ENCODE data around the gene PCSK2. TPM values are rescaled to one million over a fixed set of nuclear protein-coding genes. Genes with fewer than 3 reads are reported as not detected.

PCSK2 gene
- total RNA-seq, 1 donor from 2014 or later: 0.52 TPM

GRCh38 chr20:17358854-17359253 lies 132.0 kb downstream of the PCSK2 start:
- H3K27ac ChIP-seq (ENCODE audit: low read depth, low read length): no peak overlapping the region
- no peak overlapping the region for H3K9ac ChIP-seq (ENCODE audit: low read depth in 1 of 3, low read length in 3 of 3)
- H3K4me1 ChIP-seq (ENCODE audit: control insufficient read depth in 3 of 3, insufficient read depth in 3 of 3, low read length in 3 of 3): no peaks in the 10 kb centered on the region
- H3K4me3 ChIP-seq (ENCODE audit: low read length in 3 of 3): no peak overlapping the region
- no peaks in the 10 kb centered on the region for H3K36me3 ChIP-seq (ENCODE audit: control insufficient read depth in 3 of 3, insufficient read depth in 3 of 3, low read length in 3 of 3)
- no peaks in the 10 kb centered on the region for H3K27me3 ChIP-seq (ENCODE audit: control insufficient read depth in 3 of 3, insufficient read depth in 3 of 3, low read length in 3 of 3)
- H3K9me3 ChIP-seq (ENCODE audit: control insufficient read depth in 3 of 3, low read length in 3 of 3): no peaks in the 10 kb centered on the region

- no peak overlapping the region for H3K4me3 ChIP-seq (ENCODE audit: low read length in 3 of 3)
- no peaks in the 10 kb centered on the region for H3K36me3 ChIP-seq (ENCODE audit: control insufficient read depth in 3 of 3, insufficient read depth in 3 of 3, low read length in 3 of 3)
- H3K27me3 ChIP-seq (ENCODE audit: control insufficient read depth in 3 of 3, insufficient read depth in 3 of 3, low read length in 3 of 3): peaks cover 0 to 7% (median 0%) of the 10 kb centered on the region in 3 donors
- no peak overlapping the region for H3K9ac ChIP-seq (ENCODE audit: low read depth in 1 of 3, low read length in 3 of 3)
- H3K9me3 ChIP-seq (ENCODE audit: control insufficient read depth in 3 of 3, low read length in 3 of 3): no peaks in the 10 kb centered on the region
- H3K27ac ChIP-seq (ENCODE audit: low read depth, low read length): no peak overlapping the region
- no peaks in the 10 kb centered on the region for H3K4me1 ChIP-seq (ENCODE audit: control insufficient read depth in 3 of 3, insufficient read depth in 3 of 3, low read length in 3 of 3)
These were observed 137.8 kb downstream of the PCSK2 start for GRCh38 chr20:17364681-17365080.

- Histone ChIP-seq H3K9ac (ENCODE audit: low read depth in 1 of 3, low read length in 3 of 3) (no peak overlapping the region), H3K27ac (ENCODE audit: low read depth, low read length) (no peak overlapping the region), H3K27me3 (ENCODE audit: control insufficient read depth in 3 of 3, insufficient read depth in 3 of 3, low read length in 3 of 3) (peaks cover 0 to 10% (median 0%) of the 10 kb centered on the region in 3 donors), H3K4me1 (ENCODE audit: control insufficient read depth in 3 of 3, insufficient read depth in 3 of 3, low read length in 3 of 3) (no peaks in the 10 kb centered on the region), H3K4me3 (ENCODE audit: low read length in 3 of 3) (no peak overlapping the region), H3K9me3 (ENCODE audit: control insufficient read depth in 3 of 3, low read length in 3 of 3) (no peaks in the 10 kb centered on the region), H3K36me3 (ENCODE audit: control insufficient read depth in 3 of 3, insufficient read depth in 3 of 3, low read length in 3 of 3) (no peaks in the 10 kb centered on the region)
These were observed 139.0 kb downstream of the PCSK2 start for GRCh38 chr20:17365831-17366230.

GRCh38 chr20:17369506-17369905 lies 142.7 kb downstream of the PCSK2 start:
- no peaks in the 10 kb centered on the region for H3K4me1 ChIP-seq (ENCODE audit: control insufficient read depth in 3 of 3, insufficient read depth in 3 of 3, low read length in 3 of 3)
- peaks cover 0 to 11% (median 0%) of the 10 kb centered on the region in 3 donors for H3K27me3 ChIP-seq (ENCODE audit: control insufficient read depth in 3 of 3, insufficient read depth in 3 of 3, low read length in 3 of 3)
- no peak overlapping the region for H3K9ac ChIP-seq (ENCODE audit: low read depth in 1 of 3, low read length in 3 of 3)
- no peak overlapping the region for H3K27ac ChIP-seq (ENCODE audit: low read depth, low read length)
- no peak overlapping the region for H3K4me3 ChIP-seq (ENCODE audit: low read length in 3 of 3)
- no peaks in the 10 kb centered on the region for H3K36me3 ChIP-seq (ENCODE audit: control insufficient read depth in 3 of 3, insufficient read depth in 3 of 3, low read length in 3 of 3)
- no peaks in the 10 kb centered on the region for H3K9me3 ChIP-seq (ENCODE audit: control insufficient read depth in 3 of 3, low read length in 3 of 3)

- Histone ChIP-seq H3K4me3 (ENCODE audit: low read length in 3 of 3) (no peak overlapping the region), H3K9ac (ENCODE audit: low read depth in 1 of 3, low read length in 3 of 3) (no peak overlapping the region)
These were observed 146.1 kb downstream of the PCSK2 start for GRCh38 chr20:17372806-17373440.

DNA sequence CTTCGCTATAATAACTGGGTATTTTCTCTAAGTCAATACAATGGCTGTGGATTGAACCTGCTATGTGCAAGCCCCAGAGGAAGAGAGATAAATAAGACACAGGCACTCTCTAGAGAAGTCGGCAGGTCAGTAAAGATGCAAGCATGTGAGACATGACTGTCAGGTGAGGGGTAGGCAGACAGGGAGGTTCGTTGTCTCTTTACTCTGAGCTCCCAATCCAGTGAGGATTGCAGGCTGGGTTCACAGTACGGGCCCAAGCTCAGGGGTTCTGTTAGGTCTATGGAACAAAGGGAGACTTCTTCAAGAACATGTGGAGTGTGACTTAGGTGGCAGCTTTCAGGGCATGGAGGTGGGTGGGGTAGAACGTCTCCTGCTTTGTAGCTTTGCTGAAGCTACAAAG lies 147.2 kb downstream of the PCSK2 start:
- Histone ChIP-seq H3K9ac (ENCODE audit: low read depth in 1 of 3, low read length in 3 of 3) (no peak overlapping the region), H3K27ac (ENCODE audit: low read depth, low read length) (no peak overlapping the region), H3K9me3 (ENCODE audit: control insufficient read depth in 3 of 3, low read length in 3 of 3) (no peaks in the 10 kb centered on the region), H3K4me3 (ENCODE audit: low read length in 3 of 3) (no peak overlapping the region), H3K4me1 (ENCODE audit: control insufficient read depth in 3 of 3, insufficient read depth in 3 of 3, low read length in 3 of 3) (no peaks in the 10 kb centered on the region), H3K27me3 (ENCODE audit: control insufficient read depth in 3 of 3, insufficient read depth in 3 of 3, low read length in 3 of 3) (peaks cover 0 to 6% (median 0%) of the 10 kb centered on the region in 3 donors), H3K36me3 (ENCODE audit: control insufficient read depth in 3 of 3, insufficient read depth in 3 of 3, low read length in 3 of 3) (no peaks in the 10 kb centered on the region)

More at GRCh38 chr20:17372806-17373440, 146.1 kb downstream of the PCSK2 start:
- Histone ChIP-seq H3K4me1 (ENCODE audit: control insufficient read depth in 3 of 3, insufficient read depth in 3 of 3, low read length in 3 of 3) (no peaks in the 10 kb centered on the region), H3K36me3 (ENCODE audit: control insufficient read depth in 3 of 3, insufficient read depth in 3 of 3, low read length in 3 of 3) (no peaks in the 10 kb centered on the region), H3K27me3 (ENCODE audit: control insufficient read depth in 3 of 3, insufficient read depth in 3 of 3, low read length in 3 of 3) (peaks cover 0 to 6% (median 0%) of the 10 kb centered on the region in 3 donors), H3K9me3 (ENCODE audit: control insufficient read depth in 3 of 3, low read length in 3 of 3) (no peaks in the 10 kb centered on the region), H3K27ac (ENCODE audit: low read depth, low read length) (no peak overlapping the region)

DNA sequence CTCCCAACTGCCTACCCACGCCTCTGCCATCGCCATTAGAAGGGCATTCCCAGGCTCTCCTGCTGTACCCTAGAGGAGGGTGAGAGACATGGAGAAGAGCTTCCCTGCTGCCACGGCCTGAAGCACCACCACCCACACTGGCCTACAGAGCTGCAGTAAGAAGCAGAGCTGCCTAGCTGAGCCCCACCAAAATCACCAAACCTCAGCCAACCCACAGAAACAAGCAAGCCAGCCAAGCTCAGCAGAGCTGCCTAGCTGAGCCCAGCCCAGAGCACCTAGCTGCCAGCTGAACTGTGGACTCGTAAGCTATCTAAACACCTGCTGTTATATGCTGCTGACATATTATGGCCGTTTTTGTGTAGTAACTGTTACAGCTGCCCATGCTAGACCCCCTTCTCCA lies 149.2 kb downstream of the PCSK2 start:
- Histone ChIP-seq H3K4me1 (ENCODE audit: control insufficient read depth in 3 of 3, insufficient read depth in 3 of 3, low read length in 3 of 3) (no peaks in the 10 kb centered on the region), H3K9ac (ENCODE audit: low read depth in 1 of 3, low read length in 3 of 3) (no peak overlapping the region), H3K27ac (ENCODE audit: low read depth, low read length) (no peak overlapping the region), H3K4me3 (ENCODE audit: low read length in 3 of 3) (no peak overlapping the region), H3K27me3 (ENCODE audit: control insufficient read depth in 3 of 3, insufficient read depth in 3 of 3, low read length in 3 of 3) (no peaks in the 10 kb centered on the region), H3K9me3 (ENCODE audit: control insufficient read depth in 3 of 3, low read length in 3 of 3) (no peaks in the 10 kb centered on the region), H3K36me3 (ENCODE audit: control insufficient read depth in 3 of 3, insufficient read depth in 3 of 3, low read length in 3 of 3) (no peaks in the 10 kb centered on the region)

GRCh38 chr20:17377231-17377630 lies 150.4 kb downstream of the PCSK2 start:
- Histone ChIP-seq H3K27ac (ENCODE audit: low read depth, low read length) (no peak overlapping the region), H3K9ac (ENCODE audit: low read depth in 1 of 3, low read length in 3 of 3) (no peak overlapping the region), H3K36me3 (ENCODE audit: control insufficient read depth in 3 of 3, insufficient read depth in 3 of 3, low read length in 3 of 3) (no peaks in the 10 kb centered on the region), H3K4me3 (ENCODE audit: low read length in 3 of 3) (no peak overlapping the region), H3K9me3 (ENCODE audit: control insufficient read depth in 3 of 3, low read length in 3 of 3) (no peaks in the 10 kb centered on the region), H3K27me3 (ENCODE audit: control insufficient read depth in 3 of 3, insufficient read depth in 3 of 3, low read length in 3 of 3) (no peaks in the 10 kb centered on the region), H3K4me1 (ENCODE audit: control insufficient read depth in 3 of 3, insufficient read depth in 3 of 3, low read length in 3 of 3) (no peaks in the 10 kb centered on the region)

DNA sequence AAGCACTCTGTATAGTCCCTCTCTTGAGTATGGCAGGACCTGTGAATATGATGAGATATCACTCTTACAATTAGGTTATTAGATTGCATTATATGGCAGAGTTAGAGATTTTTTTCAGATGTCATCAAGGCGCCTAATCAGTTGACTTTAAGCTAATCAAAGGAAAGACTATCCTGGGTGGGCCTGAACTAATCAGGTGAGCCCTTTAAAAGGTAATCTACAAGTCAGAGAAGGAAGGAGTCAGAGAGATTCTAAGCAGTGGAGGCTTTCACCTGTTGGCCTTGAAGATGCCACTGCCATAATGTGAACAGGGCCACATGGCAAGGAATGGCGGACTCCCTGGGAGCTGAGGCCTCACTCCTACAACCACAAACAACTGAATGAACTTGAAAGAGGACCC lies 152.8 kb downstream of the PCSK2 start:
- Histone ChIP-seq H3K9ac (ENCODE audit: low read depth in 1 of 3, low read length in 3 of 3) (no peak overlapping the region), H3K36me3 (ENCODE audit: control insufficient read depth in 3 of 3, insufficient read depth in 3 of 3, low read length in 3 of 3) (no peaks in the 10 kb centered on the region), H3K4me1 (ENCODE audit: control insufficient read depth in 3 of 3, insufficient read depth in 3 of 3, low read length in 3 of 3) (no peaks in the 10 kb centered on the region), H3K27ac (ENCODE audit: low read depth, low read length) (no peak overlapping the region), H3K27me3 (ENCODE audit: control insufficient read depth in 3 of 3, insufficient read depth in 3 of 3, low read length in 3 of 3) (no peaks in the 10 kb centered on the region), H3K9me3 (ENCODE audit: control insufficient read depth in 3 of 3, low read length in 3 of 3) (no peaks in the 10 kb centered on the region), H3K4me3 (ENCODE audit: low read length in 3 of 3) (no peak overlapping the region)

- no peak overlapping the region for H3K9ac ChIP-seq (ENCODE audit: low read depth in 1 of 3, low read length in 3 of 3)
- no peaks in the 10 kb centered on the region for H3K27me3 ChIP-seq (ENCODE audit: control insufficient read depth in 3 of 3, insufficient read depth in 3 of 3, low read length in 3 of 3)
- H3K9me3 ChIP-seq (ENCODE audit: control insufficient read depth in 3 of 3, low read length in 3 of 3): no peaks in the 10 kb centered on the region
- no peaks in the 10 kb centered on the region for H3K4me1 ChIP-seq (ENCODE audit: control insufficient read depth in 3 of 3, insufficient read depth in 3 of 3, low read length in 3 of 3)
- no peak overlapping the region for H3K4me3 ChIP-seq (ENCODE audit: low read length in 3 of 3)
- no peak overlapping the region for H3K27ac ChIP-seq (ENCODE audit: low read depth, low read length)
- no peaks in the 10 kb centered on the region for H3K36me3 ChIP-seq (ENCODE audit: control insufficient read depth in 3 of 3, insufficient read depth in 3 of 3, low read length in 3 of 3)
These were observed 154.0 kb downstream of the PCSK2 start for GRCh38 chr20:17380801-17381200.
